KMS-11 (cell line): Measurements from ENCODE around the gene COPZ1.

ENCODE experiments used
- H2AFZ ChIP-seq: fragments of 200-600 bp; sonication (generic); 2 replicates; pipeline ENCODE4 v1.6.1; 2016; ENCODE audit warnings: antibody characterized with exemption, mixed run types, low read depth
- H3K27ac ChIP-seq: fragments of 200-600 bp; sonication (generic); 2 replicates; pipeline ENCODE4 v1.6.1; 2016; ENCODE audit warnings: mild to moderate bottlenecking, mixed run types
- H3K27me3 ChIP-seq: fragments of 200-600 bp; sonication (generic); 2 replicates; pipeline ENCODE4 v1.6.1; 2017; ENCODE audit warnings: mild to moderate bottlenecking, low read depth, mixed run types, moderate library complexity; ENCODE audit not compliant: insufficient read depth
- H3K36me3 ChIP-seq: fragments of 200-600 bp; sonication (generic); 2 replicates; pipeline ENCODE4 v1.6.1; 2017; ENCODE audit warnings: mild to moderate bottlenecking, mixed run types; ENCODE audit not compliant: insufficient read depth
- H3K4me1 ChIP-seq: fragments of 200-600 bp; sonication (generic); 2 replicates; pipeline ENCODE4 v1.6.1; 2016; ENCODE audit warnings: mild to moderate bottlenecking, low read depth, mixed run types; ENCODE audit not compliant: poor library complexity, severe bottlenecking
- H3K4me2 ChIP-seq: fragments of 200-600 bp; sonication (generic); 2 replicates; pipeline ENCODE4 v1.7.0; 2016; ENCODE audit warnings: mild to moderate bottlenecking, mixed run types
- H3K4me3 ChIP-seq: fragments of 200-600 bp; sonication (generic); IDR thresholded peaks from 2 replicates; pipeline ENCODE4 v1.6.1; 2017; ENCODE audit warnings: low read depth, low read length, mixed read lengths; ENCODE audit not compliant: insufficient read depth
- H3K79me2 ChIP-seq: fragments of 200-600 bp; sonication (generic); 2 replicates; pipeline ENCODE4 v1.6.1; 2016; ENCODE audit warnings: low read depth, mixed run types; ENCODE audit not compliant: insufficient read depth
- H3K9ac ChIP-seq: fragments of 200-600 bp; sonication (generic); 2 replicates; pipeline ENCODE4 v1.6.1; 2016; ENCODE audit warnings: mild to moderate bottlenecking, mixed run types
- H4K20me1 ChIP-seq: fragments of 200-600 bp; sonication (generic); 2 replicates; pipeline ENCODE4 v1.6.1; 2016; ENCODE audit warnings: mild to moderate bottlenecking, mixed run types; ENCODE audit not compliant: insufficient read depth
- TF ChIP-seq, protein P1 (sequence below): fragments of 200-600 bp; sonication (generic); conservative IDR thresholded peaks from 2 replicates; pipeline ENCODE4 v1.6.1; 2017; ENCODE audit warnings: low read depth, mild to moderate bottlenecking, antibody characterized with exemption, low read length, moderate library complexity, mixed read lengths

Gene COPZ1

DNA sequence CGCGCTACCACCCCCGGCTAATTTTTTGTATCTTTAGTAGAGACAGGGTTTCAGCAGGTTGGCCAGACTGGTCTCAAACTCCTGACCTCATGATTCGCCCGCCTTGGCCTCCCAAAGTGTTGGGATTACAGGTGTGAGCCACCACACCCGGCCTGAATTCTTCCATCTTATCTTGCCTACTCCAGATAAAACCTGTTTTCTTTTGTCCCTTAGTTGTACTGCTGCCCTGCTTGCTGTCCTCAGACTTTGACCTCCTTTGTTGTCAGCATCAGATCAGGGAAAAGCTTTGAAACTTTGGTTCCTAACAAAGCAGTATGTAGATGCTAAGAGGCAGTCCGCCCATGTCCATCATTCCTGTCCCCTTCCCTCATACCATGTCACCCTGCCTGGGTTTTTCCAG, 15.9 kb downstream of the COPZ1 start:
- Histone ChIP-seq H4K20me1 (0 out of 2 replicates have a peak, but pooled peaks cover 4% of the 10 kb centered on the region), H3K4me1 (no peaks in the 10 kb centered on the region), H3K27me3 (no peaks in the 10 kb centered on the region), H3K27ac (no peak overlapping the region), H2AFZ (no peak overlapping the region), H3K4me2 (no peak overlapping the region), H3K4me3 (no peak overlapping the region), H3K36me3 (peaks cover 7% of the 10 kb centered on the region; the same call in 1 of the 2 replicates), H3K79me2 (no peaks in the 10 kb centered on the region; the same call in 1 of the 2 replicates), H3K9ac (no peak overlapping the region)
- TF ChIP-seq, protein P1, sequence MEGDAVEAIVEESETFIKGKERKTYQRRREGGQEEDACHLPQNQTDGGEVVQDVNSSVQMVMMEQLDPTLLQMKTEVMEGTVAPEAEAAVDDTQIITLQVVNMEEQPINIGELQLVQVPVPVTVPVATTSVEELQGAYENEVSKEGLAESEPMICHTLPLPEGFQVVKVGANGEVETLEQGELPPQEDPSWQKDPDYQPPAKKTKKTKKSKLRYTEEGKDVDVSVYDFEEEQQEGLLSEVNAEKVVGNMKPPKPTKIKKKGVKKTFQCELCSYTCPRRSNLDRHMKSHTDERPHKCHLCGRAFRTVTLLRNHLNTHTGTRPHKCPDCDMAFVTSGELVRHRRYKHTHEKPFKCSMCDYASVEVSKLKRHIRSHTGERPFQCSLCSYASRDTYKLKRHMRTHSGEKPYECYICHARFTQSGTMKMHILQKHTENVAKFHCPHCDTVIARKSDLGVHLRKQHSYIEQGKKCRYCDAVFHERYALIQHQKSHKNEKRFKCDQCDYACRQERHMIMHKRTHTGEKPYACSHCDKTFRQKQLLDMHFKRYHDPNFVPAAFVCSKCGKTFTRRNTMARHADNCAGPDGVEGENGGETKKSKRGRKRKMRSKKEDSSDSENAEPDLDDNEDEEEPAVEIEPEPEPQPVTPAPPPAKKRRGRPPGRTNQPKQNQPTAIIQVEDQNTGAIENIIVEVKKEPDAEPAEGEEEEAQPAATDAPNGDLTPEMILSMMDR, result no peak

DNA sequence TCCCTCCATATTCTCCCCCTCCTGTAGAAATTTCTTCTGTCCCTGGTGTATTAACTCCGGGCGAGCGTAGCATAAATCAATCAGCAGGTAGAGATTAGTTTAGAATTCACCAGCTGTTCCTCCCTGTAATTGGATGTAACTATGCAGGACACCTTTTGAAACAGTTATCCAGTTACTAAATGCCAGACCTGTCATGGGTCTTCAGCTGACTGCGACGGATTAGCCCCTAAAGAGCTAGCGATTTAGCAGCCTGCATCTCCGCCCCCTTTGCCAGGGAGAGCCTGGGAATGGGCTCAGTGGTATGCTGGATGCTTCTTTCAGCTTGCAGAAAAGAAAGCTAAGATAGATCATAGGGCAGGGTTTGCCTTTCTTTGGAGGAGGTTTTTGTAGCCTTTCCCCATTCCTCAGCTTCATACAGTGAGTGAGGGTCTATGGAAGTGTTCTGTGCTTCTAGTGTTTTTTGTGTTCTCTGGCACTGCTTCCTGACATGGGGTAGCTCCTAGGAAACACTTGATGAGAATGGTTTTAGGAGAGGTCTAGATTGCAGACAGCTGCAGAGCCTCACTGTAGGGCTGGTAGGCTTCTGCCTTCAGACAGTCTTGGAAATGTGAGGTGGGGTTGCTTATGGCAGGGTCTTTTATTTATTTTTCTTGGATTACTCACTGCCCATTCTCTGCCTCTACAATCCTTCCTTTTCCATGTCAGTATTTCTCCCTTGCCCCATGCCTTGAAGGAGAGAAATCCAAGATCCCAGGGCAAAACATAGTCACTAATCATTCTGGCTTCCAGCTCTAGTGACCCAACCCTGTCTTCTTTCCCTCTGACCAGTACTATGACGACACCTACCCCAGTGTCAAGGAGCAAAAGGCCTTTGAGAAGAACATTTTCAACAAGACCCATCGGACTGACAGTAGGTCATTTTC, 16.7 kb downstream of the COPZ1 start:
- peaks cover 7% of the 10 kb centered on the region; the same call in 1 of the 2 replicates for H3K36me3 ChIP-seq
- no peaks in the 10 kb centered on the region for H3K4me1 ChIP-seq

DNA sequence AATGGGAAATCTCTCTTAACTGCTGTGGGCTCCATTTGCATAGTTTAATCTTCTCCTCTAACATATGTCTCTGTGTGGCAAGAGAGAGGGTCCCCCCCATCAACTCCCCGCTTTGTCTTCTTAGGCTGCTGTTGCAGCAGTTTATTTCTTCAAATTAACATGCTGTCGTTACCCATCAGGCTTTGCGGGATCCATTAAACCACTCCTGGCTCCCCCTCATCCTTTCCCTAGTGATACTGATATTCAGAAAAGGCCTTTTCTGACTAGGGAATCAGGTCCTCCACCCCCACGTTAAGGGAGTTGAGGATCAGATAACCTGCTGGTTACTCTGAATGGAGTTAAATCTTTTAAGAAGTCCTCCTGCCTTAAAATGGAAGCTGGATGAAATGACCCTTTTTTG, 24.1 kb downstream of the COPZ1 start:
- TF ChIP-seq, protein P1, result no peak
- Histone ChIP-seq H2AFZ (no peak overlapping the region), H3K9ac (no peak overlapping the region), H3K4me2 (no peak overlapping the region), H3K4me3 (no peak overlapping the region), H3K79me2 (no peaks in the 10 kb centered on the region), H3K27ac (no peak overlapping the region), H3K27me3 (no peaks in the 10 kb centered on the region; the same call in 1 of the 2 replicates), H3K36me3 (peaks cover 7% of the 10 kb centered on the region; the same call in 1 of the 2 replicates), H3K4me1 (no peaks in the 10 kb centered on the region), H4K20me1 (no peaks in the 10 kb centered on the region)

More for the DNA sequence above, 16.7 kb downstream of the COPZ1 start:
- no peak overlapping the region for H3K4me3 ChIP-seq
- no peaks in the 10 kb centered on the region for H3K27me3 ChIP-seq
- no peak overlapping the region for H3K9ac ChIP-seq
- 0 out of 2 replicates have a peak, but pooled peaks cover 4% of the 10 kb centered on the region for H4K20me1 ChIP-seq
- H3K27ac ChIP-seq, result no peak overlapping the region
- H3K79me2 ChIP-seq, result no peaks in the 10 kb centered on the region; the same call in 1 of the 2 replicates
- no peak overlapping the region for H3K4me2 ChIP-seq
- TF ChIP-seq, protein P1, result no peak
- no peak overlapping the region for H2AFZ ChIP-seq

DNA sequence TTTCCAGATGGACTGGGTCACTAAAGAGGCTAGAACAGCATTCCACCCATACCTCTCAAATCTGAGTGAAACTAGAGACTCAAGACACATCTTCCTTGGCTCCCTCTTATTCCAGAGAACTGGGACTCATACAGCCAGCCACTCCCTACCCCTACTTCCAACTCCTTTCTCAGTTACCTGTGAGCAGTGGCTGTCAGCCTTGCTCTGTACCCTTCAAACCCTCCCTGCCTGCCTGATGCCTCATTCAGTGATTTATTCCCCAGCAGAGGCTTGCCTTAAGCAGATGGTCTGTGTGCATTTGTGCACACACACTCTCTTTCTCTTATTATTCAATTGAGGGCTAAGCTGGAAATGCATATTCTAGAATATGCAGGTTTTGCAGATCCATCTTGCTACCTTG, 24.7 kb downstream of the COPZ1 start:
- Histone ChIP-seq H3K4me3 (no peak overlapping the region), H4K20me1 (no peaks in the 10 kb centered on the region), H3K4me1 (no peaks in the 10 kb centered on the region), H3K9ac (no peak overlapping the region), H3K36me3 (peaks cover 7% of the 10 kb centered on the region; the same call in 1 of the 2 replicates), H3K27me3 (no peaks in the 10 kb centered on the region; the same call in 1 of the 2 replicates), H3K79me2 (no peaks in the 10 kb centered on the region), H3K4me2 (no peak overlapping the region), H2AFZ (no peak overlapping the region), H3K27ac (no peak overlapping the region)
- TF ChIP-seq, protein P1, result no peak
